Fibroblast of upper back skin (primary cell): ENCODE data around the gene AMOTL2.

ENCODE experiments used
- DNase-seq: peaks from one replicate; pipeline ENCODE4 v3.0.0-alpha.2; 2013

The AMOTL2 gene

GRCh38 chr3:134374105-134374790 is at the start of gene AMOTL2:
AMOTL2 (minus strand) TSS chr3:134374447; CDS start chr3:134371433, 3,014 bp downstream.
- peak; percentile 98 for DNase-seq

- peak; percentile 66 for DNase-seq
These were observed 48.9 kb upstream of the AMOTL2 start for GRCh38 chr3:134423153-134423552.

DNA sequence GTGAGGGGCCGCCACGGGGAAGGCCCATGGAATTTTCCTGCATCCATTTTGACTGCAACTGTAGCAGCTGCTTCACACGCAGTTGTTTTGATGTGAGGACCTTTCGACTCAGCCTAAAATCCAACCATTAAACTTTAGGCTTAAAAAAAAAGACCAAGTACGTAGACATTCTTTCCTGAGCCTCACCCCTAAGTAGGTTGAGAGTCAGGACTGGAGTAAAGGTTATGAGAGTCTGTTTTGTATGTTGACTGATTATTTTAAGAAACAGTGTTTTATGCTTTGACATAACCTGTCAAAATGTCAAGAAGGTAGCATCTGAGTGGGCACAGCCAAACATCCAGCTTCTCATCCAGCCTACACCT is 45.7 kb upstream of the AMOTL2 start:
- no peak for DNase-seq

DNA sequence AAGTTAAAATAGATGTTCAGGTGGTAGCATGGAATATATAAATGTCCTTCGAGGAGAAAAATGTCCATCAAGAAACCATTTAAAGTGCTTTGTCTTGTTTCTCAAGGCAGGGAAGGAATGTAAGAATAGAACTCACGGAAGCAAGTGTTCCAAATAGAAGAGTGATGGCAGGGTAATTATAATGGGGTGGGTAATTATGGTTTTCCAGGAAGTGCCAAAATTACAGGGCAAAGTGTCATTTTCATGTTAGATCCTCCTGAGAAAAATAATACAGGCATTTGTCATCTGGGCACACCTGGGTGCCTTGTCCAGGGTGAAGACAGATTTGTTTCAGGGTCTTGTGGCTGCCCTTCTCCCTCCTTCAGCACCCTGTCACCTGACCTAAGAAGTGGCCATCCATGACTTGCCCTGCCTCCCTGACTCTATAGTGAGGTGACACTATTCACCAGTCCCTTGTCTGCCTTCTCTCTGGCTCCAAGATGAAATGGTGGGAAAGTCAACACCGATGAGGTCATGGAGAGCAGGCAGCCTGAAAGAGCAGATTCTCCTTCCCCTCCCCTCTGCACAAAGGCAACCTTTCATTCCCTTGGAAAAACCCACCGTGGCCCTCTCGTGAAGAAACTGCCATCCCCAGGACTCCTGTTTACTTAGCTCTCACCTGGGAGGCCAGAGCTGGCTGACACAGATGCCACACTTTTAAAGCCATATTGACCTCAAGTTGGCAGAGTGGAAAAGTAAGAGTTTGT is 45.1 kb upstream of the AMOTL2 start:
- DNase-seq: no peak

DNA sequence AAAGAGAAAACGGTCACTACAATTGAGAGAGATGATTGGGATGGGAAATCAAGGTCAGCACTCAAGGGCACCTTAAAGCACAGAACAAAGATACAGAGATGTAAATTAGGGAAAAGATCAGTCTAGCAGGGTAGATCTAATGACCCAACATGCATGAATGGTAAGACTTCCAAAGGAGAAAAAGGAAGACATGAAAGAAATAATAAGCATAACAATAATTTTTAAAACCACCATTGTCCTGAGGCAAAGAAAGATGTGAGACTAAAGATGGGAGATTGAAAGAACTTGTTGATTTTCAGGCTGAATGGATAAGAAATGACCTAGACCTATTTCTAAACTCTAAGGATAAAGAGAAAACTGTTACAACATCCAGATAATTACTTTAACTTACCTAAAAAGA is 34.8 kb upstream of the AMOTL2 start:
- DNase-seq: no peak

DNA sequence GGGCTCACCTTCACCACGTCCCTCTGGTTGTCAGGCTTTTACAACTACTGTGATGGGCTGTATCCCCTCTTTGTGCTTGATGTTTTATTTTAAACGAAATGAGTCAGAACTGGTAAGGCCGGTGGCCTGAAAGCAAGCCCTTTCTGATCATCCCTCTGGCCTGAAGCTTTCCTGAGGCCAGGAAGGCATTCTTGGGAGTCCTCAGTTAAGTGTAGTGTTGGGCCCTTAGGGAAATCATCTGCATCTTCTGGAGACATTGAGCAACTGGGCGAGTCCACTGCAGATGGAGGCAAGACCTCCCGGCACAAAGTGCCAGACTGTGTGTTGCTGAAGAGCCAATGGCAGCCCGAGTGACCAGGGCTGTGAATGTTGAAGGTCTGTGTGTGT is 33.0 kb upstream of the AMOTL2 start:
- DNase-seq: peak; percentile 37

- DNase-seq: no peak
These were observed 32.3 kb upstream of the AMOTL2 start for GRCh38 chr3:134406331-134407238.

DNA sequence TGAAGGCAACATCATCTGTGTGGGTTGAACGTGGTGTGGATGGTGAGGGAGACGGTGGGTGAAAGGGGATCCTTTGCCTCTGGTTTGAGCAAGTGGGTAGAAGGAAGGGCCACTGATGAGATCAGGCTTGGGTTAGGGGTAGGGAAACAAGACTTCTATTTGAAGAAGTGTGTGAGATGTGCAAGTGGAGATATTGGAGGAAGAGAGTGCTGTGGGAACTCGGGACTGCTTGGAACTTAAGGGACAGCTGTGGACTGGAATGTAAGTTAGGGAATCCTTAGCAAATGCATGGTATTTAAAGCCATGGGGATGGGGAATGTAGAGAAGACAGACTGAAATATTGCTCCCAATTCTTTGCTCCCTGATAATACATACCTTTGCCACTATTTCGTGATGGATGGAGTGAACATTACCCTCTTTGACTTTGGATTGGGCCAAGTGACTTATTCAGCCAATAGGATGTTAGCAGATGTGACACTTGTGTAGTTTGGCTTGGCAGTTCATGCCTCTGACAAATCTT is 30.2 kb upstream of the AMOTL2 start:
- DNase-seq: peak; percentile 15

- no peak for DNase-seq
These were observed 23.5 kb upstream of the AMOTL2 start for GRCh38 chr3:134397755-134398154.

DNA sequence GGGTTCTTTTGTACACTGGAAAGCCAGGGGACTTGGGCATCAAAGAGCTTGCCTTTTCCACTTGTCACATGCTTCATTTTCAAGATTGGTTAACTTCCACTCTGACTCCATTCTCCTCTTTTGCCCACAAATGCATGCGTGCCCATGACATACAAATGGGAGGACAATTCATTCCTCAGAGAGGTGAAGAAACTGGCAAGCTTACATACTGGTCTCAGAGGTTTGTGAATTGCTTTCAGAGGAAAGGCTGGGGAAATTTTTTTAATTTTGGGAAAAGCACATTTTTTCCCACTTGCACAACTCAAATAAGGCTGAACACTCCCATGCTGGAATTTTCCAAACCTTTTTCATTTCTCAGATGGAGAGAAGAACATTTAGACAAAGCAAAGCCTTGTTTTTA is 20.9 kb upstream of the AMOTL2 start:
- no peak for DNase-seq

DNA sequence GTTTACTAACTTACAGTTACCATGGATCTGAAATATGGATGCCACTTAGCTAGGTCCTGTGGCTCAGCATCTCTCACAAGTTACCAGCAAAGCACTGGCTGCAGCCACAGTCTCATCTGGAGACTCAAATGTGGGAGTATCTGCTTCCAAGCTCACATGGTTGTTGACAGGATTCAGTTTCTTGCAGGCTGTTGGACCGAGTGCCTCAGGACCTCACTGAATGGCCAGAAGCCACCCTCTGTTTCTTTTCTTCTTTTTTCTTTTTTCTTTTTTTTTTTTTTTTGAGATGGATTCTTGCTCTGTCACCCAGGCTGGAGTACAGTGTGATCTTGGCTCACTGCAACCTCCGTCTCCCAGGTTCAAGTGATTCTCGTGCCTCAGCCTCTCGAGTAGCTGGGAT is 20.1 kb upstream of the AMOTL2 start:
- DNase-seq: no peak

DNA sequence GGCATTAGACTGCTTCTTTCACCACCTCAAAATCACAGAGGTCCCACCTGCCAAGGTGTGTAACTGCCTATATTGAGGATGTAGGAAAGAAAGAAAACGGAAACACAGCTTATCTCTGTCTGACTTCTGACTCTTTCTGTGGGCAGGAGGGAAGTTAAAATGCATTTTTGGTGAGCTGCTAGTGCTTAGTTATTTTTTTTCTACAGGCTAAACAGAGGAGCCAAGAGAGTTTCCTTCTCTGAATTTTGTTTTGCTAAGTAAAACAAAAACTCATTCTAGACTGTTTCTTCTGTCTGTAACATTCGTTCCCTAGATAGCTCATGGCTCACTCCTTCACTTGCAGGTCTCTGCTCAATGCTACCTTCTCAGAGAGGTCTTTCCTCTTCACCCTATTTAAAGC is 18.8 kb upstream of the AMOTL2 start:
- no peak for DNase-seq

- peak; percentile 28 for DNase-seq
These were observed 18.2 kb upstream of the AMOTL2 start for GRCh38 chr3:134392336-134392983.

DNA sequence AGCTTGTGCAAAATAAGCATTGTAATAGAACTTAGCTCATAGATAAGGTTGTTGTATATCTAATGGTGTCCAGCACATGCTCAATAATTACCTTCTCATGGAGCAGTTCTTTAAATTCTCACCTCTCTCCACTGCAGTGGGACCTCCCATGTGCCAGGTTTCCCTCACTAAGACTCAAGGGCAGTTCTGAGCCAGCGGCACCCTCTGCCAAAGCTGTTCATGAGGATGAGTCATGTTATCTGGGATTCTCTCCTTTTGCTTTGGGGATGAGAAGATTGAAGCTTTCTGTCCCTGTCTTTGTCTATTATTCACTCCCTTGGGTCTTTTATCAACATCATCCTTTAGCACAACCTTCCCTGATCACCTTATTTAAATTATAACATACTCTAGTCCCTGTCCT is 15.6 kb upstream of the AMOTL2 start:
- DNase-seq: no peak

DNA sequence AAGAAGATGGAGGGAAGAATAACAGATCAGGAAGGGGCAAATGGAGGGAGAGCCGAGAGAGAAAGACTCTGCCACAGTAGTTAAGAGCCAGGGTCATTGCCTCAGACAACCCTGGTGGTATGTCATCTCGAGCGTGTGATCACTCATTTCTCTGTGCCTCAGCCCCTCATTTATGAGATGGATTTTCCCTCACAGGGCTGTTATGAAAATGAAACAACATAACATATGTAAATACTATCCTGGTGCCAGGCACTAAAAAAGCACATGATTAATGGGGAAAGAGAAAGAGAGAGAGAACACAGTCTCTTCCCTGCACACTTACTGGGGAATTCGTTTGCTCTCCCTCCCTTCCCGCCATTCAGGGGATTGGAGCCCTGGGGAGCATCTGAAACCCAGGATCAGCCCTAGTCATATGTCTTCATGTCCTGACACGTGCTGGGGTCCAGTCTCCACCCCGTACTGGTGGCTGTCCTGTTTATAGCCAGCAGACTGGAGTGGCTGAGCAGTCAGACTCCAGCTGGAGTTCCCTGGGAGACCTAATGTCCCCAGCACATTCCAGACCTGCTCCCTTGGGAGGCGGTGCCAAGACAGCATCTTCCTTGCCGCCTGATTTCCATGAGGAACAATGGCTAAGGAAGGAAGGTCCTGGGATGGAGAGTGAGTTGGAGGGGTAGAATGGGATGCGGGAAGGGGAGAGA is 14.7 kb upstream of the AMOTL2 start:
- DNase-seq: no peak

DNA sequence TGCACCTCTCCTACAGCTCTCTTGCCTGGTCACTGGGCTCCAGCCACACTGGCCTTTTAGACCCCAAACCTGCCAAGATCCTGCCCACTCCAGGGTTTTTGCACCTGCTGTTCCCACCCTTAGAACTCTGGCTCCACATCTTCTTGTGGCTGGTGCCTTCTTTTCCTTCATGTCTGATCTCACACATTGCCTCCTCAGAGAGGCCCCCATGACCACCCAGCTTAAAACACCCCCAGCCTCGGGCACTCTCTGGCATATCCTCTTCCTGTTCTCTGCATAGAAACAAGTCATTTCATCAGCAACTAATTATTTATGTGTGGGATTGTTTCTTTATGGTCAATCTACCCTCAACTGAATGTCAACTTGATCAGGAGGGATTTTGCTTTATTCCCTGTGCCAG is 14.0 kb upstream of the AMOTL2 start:
- DNase-seq: no peak

- DNase-seq: no peak
These were observed 13.0 kb upstream of the AMOTL2 start for GRCh38 chr3:134387293-134387692.

DNA sequence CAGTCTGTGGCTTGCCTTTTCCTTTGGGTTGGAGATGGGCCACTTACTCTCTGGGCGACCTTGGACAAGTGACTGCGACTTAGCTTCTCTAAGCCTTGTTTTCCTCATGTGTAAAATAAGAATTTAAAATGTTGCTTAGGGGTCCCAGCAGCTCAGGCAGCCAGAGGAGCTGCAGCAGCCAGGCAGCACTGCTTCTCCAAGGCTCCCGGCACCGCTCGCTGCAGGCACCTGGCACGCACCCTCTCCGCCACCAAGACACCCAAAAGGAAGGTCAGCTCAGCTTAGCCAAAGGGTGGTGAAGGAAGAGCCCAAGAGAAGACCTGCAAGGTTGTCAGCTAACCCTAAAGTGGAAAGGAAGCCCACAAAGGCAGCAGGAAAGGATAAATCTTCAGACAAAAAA is 10.7 kb upstream of the AMOTL2 start:
- DNase-seq: no peak

DNA sequence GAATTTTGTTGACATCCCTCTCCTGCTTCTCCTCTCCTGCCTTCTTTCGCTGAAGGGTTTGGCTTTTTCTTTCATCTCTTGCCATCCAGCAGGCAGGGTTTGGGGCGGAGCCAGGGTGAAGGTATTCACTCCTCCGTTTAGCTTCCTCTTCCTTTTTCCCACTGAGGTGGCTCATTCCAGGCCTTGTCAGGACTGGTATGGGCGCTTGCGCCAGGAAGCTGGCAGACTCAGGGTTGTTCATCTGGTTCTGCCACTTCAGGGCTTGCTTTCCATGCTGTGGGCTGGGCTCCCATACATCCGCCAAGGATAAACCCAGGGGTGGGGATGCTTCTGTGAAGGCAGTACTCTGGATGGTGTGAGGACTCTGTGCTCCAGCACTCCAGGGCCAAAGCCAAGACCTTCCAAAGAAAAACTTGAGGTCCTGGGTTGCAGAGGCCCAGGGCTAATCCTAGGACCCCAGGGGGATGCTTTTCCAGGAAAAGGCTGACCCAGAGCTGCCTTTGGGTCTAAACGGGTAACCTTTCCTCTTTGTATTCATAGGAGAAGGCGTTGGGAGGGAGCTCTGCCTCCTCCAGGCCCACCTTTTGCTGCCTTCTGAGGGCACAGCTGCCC is 7.7 kb upstream of the AMOTL2 start:
- no peak for DNase-seq

GRCh38 chr3:134381076-134381475 is 6.8 kb upstream of the AMOTL2 start:
- no peak for DNase-seq

DNA sequence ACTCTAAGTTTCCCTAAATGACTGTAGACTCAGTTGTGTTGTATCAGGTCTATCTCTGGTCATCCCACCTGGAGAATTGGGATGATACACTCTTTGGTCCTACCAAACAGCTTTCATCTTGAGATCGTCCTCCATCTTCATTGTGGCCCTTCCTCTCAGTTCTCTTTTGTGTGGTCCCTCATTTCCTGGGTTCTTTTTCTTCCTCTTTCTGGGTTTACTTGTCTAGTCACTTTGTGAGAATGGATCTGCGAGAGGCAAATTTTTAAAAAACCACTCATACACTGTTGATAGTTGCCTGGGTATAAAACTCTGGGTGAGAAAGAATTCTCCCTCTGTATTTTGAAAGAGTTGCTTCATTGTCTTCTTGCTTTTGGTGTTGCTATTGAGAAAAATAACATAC is 6.0 kb upstream of the AMOTL2 start:
- DNase-seq: no peak

DNA sequence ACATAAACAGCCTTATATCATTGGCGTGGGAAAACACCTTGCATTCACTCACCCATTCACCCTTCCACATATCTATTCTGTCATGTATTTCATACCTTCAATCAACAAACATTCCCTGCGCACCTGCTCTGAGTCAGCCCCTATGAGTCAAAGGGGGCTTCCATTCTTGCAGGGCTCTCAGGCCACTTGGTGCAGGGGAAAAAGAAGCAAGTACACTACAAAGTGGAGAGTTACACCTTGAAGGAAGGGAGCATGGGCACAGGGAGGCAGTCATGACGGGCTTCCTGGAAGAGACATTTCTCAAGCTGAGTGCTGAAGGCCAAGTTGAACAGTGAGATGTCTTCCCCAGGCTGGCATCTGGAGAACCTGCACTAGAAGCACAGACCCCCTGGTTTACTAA is 4.6 kb upstream of the AMOTL2 start:
- DNase-seq: no peak
